Effector memory CD4-positive, alpha-beta T cell (primary cell): ENCODE data around the gene DHX40.

Experiments used
- DNase-seq, 3 donors: peaks; one replicate each; pipeline ENCODE4 v3.0.0-alpha.2; 2020
- H3K27ac ChIP-seq: 2 replicates; pipeline ENCODE4 v1.7.0; 2013; ENCODE audit warnings: mild to moderate bottlenecking, low read length, moderate library complexity; ENCODE audit not compliant: insufficient read depth, poor library complexity, severe bottlenecking
- H3K27me3 ChIP-seq: replicated peaks from 2 replicates; pipeline ENCODE4 v1.7.0; 2013; ENCODE audit warnings: mild to moderate bottlenecking, low read length; ENCODE audit not compliant: insufficient read depth, control insufficient read depth, poor library complexity, severe bottlenecking
- H3K36me3 ChIP-seq: 2 replicates; pipeline ENCODE4 v1.7.0; 2013; ENCODE audit warnings: mild to moderate bottlenecking, low read length, moderate library complexity; ENCODE audit not compliant: control insufficient read depth, insufficient read depth
- H3K4me1 ChIP-seq: 2 replicates; pipeline ENCODE4 v1.7.0; 2013; ENCODE audit warnings: low read length, mild to moderate bottlenecking; ENCODE audit not compliant: control insufficient read depth, insufficient read depth, poor library complexity, severe bottlenecking
- H3K4me3 ChIP-seq: 2 replicates; pipeline ENCODE4 v1.7.0; 2013; ENCODE audit warnings: low read length, low read depth, mild to moderate bottlenecking; ENCODE audit not compliant: insufficient read depth, poor library complexity, severe bottlenecking
- H3K9me3 ChIP-seq: 2 replicates; pipeline ENCODE4 v1.7.0; 2013; ENCODE audit warnings: mild to moderate bottlenecking, low read length, moderate library complexity; ENCODE audit not compliant: control insufficient read depth

Gene DHX40

DNA sequence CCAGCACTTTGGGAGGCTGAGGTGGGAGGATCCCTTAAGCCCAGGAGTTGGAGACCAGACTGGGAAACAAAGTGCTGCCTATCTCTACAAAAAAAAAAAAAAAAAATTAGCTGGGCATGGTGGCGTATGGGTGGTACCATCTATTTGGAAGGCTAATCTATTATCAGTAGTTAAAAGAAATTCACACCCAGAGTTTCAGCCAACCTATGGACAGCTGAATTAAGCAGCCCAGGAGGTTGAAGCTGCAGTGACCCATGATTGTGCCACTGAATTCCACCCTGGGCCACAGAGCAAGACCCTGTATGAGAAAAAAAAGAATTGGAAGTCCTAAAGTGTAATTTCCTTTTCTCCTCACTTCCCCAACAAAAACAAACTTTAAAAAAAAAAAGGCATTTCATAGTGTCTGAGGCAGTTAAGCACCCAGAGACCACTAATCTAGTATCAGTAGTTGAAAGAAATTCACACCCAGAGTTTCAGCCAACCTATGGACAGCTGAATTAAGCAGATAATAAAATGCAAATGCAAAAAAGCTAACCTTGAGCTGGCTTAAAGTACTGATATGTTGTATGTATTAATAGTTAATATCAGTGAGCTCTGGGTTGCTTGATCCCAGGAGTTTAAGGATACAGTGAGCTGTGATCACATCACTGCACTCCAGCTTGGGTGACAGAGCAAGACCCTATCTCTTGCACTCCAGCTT is 72.4 kb downstream of the DHX40 start:
- DNase-seq: no peak
- H3K9me3 ChIP-seq: no peaks in the 10 kb centered on the region
- H3K4me3 ChIP-seq: no peak overlapping the region
- H3K4me1 ChIP-seq: peaks cover 27% of the 10 kb centered on the region
- no peak overlapping the region for H3K27ac ChIP-seq
- H3K27me3 ChIP-seq: no peaks in the 10 kb centered on the region
- peaks cover 3% of the 10 kb centered on the region for H3K36me3 ChIP-seq

DNA sequence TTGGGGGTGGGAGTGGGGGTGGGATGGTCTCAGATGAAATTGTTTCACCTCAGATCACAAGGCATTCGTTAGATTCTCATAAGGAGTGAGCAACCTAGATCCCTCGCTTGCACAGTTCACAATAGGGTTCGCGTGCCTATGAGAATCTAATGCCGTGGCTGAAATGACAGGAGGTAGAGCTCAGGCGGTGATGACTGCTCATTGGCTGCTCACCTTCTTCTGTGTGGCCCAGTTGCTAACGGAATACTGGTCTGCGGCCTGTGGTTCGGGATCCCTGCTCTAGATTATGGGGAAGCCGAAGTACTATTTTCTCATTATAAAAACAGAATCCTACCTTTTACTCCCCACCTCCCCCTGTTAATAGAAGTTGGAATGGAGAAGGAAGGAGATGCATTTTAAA is 73.1 kb downstream of the DHX40 start:
- Histone ChIP-seq H3K9me3 (no peaks in the 10 kb centered on the region), H3K36me3 (peaks cover 3% of the 10 kb centered on the region), H3K4me1 (peaks cover 26% of the 10 kb centered on the region), H3K4me3 (no peak overlapping the region), H3K27me3 (no peaks in the 10 kb centered on the region), H3K27ac (no peak overlapping the region)
- DNase-seq: no peak

DNA sequence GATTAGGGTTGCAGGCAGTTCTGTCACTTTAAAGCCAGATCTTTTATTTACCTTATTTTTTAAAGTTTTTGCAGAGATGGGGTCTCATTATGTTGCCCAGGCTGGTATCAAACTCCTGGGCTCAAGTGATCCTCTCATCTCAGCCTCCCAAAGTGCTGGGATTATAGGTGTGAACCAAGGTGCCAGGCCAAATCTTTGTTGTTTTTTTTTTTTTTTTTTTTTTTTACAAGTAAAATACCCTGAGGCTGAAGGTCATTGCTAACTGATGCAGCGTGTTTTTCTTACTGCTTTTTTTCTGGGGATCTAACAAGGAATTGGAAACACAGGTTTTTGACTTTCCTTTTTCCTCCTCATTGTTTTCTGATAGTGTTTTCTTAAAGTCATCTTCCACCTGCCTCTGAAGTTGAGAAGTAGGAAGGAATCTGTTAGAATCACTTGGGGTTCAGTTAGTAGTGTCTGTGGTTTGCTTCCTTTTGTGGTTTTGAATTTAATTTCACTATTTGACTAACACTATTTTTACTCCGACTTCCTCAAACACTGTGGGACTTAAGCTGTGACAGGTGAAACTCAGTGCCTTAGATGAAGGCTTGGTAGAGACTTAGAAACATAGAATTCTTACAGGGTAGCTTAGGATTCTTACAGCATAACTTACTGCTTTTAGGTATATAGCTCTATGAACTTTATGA is 76.5 kb downstream of the DHX40 start:
- peaks cover 28% of the 10 kb centered on the region for H3K36me3 ChIP-seq
- H3K4me1 ChIP-seq: peaks cover 17% of the 10 kb centered on the region
- no peak overlapping the region for H3K4me3 ChIP-seq
- no peaks in the 10 kb centered on the region for H3K9me3 ChIP-seq
- H3K27ac ChIP-seq: no peak overlapping the region
- no peaks in the 10 kb centered on the region for H3K27me3 ChIP-seq
- no peak for DNase-seq

DNA sequence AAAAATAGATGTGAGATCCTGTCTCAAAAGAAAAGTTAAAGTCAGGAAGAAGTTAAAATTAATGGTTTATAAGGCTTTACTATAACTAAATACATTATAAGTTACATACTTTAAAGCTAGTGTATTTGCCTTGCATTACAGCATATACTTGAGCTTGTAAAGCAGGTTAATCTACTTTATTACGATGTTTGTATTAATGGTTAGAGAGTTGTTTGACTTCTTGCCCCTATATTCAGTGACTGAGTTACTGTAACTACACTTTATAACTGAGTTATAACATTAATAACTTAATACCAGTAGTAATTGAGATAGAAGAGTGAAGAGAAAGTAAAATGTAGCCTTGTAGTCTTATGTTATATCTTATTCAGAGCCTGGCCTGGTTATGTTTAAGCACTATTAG is 77.2 kb downstream of the DHX40 start:
- peaks cover 32% of the 10 kb centered on the region for H3K36me3 ChIP-seq
- peaks cover 17% of the 10 kb centered on the region for H3K4me1 ChIP-seq
- H3K4me3 ChIP-seq: no peak overlapping the region
- H3K9me3 ChIP-seq: no peaks in the 10 kb centered on the region
- H3K27me3 ChIP-seq: no peaks in the 10 kb centered on the region
- no peak for DNase-seq
- H3K27ac ChIP-seq: no peak overlapping the region

DNA sequence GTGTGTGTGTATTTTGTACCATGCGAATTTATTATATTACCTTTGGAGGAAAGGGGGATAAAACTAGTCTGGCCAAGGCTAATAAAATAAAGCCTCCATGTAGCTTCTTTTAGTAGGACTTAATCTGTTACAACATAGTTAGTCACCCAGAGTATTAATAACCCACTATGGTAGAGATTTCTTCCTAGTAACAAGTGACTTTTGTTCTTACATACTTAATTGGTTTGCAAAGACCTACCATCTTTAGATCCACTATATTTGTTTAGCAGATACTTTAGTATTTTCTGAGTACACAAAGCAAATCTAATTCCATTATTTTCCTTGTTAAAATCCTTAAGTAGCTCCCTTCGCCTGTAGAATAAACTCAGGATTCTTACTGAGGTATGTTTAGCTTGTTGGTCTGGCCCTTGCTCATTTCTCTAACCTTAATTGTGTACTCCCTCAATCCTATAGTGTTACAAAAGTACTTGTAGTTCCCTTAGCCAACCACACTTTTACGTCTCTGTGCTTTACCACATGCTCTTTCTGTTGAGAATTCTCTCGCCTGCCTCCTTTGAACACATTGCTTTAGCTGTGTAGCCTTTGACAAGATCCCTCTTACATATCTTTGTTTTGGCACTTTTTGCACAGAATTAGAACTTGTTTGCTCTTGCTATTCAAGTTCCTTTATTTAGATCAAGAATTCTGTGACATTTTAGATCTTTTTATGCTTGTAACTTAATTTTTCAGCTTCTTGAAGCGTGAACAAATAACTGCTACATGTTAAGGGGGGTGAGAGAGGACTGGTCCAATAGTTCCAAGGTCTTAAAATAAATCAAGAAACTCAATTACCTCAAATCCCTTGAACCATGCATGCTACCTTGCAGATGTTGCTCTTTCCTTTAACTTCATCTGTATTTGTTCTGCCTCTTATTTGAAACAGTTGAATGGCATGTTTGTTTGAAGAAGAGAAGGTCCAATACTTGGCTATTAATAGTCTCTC is 78.0 kb downstream of the DHX40 start:
- Histone ChIP-seq H3K4me3 (no peak overlapping the region), H3K36me3 (peaks cover 36% of the 10 kb centered on the region), H3K9me3 (no peaks in the 10 kb centered on the region), H3K27me3 (no peaks in the 10 kb centered on the region), H3K4me1 (peaks cover 17% of the 10 kb centered on the region), H3K27ac (no peak overlapping the region)
- no peak for DNase-seq

DNA sequence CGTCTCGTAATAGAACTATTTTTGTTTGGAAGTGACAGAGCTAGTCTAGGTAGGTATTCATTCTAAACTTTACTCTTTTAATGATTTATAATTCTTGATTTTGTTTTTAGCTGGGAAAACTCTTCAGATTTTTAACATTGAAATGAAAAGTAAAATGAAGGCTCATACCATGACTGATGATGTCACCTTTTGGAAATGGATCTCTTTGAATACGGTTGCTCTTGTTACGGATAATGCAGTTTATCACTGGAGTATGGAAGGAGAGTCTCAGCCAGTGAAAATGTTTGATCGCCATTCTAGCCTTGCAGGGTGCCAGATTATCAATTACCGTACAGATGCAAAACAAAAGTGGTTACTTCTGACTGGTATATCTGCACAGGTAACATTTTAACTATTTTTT is 81.9 kb downstream of the DHX40 start:
- peaks cover 54% of the 10 kb centered on the region for H3K36me3 ChIP-seq

DNA sequence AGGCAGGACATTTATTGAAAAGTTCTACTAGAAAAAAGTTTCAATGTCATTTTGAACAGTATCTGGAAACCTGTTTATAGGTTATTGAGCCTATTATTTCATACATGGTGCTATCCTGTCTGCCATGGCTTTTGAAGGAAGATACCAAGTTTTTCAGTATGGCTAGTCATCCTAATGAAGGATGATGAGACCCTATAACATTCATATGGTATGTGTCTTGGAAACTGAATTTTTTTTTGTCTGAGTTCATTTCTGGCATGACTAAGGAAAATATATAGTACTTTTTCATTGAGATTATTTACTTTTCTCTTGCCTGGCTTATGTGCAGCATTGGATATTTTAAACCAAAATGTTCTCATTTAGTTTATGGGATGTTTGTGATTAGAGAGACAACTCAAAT is 84.5 kb downstream of the DHX40 start:
- H3K4me3 ChIP-seq: no peak overlapping the region
- peaks cover 64% of the 10 kb centered on the region for H3K36me3 ChIP-seq
- DNase-seq: no peak
- H3K4me1 ChIP-seq: peaks cover 5% of the 10 kb centered on the region
- no peak overlapping the region for H3K27ac ChIP-seq
- H3K27me3 ChIP-seq: no peaks in the 10 kb centered on the region
- H3K9me3 ChIP-seq: no peaks in the 10 kb centered on the region

More for the DNA sequence above, 81.9 kb downstream of the DHX40 start:
- no peaks in the 10 kb centered on the region for H3K27me3 ChIP-seq
- no peak overlapping the region for H3K27ac ChIP-seq
- no peak overlapping the region for H3K4me3 ChIP-seq
- peaks cover 5% of the 10 kb centered on the region for H3K4me1 ChIP-seq
- no peak for DNase-seq
- H3K9me3 ChIP-seq: no peaks in the 10 kb centered on the region

DNA sequence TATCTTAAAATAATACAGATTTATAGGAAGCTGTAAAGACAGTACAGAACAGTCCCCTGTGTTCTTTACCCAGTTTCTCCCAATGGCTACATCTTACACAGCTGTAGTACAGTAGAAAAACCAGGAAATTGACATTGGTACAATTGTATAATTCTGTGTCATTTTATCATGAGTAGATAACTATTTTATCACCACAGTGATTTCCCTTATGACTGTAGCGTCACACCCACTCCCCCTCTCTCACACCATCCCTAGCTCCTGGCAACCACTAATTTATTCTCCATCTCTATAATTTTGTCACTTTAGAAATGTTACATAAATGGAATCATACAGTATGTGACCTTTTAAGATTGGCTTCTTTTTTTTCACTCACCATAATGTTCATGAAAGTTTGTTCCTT is 85.2 kb downstream of the DHX40 start:
- H3K9me3 ChIP-seq: no peaks in the 10 kb centered on the region
- peaks cover 5% of the 10 kb centered on the region for H3K4me1 ChIP-seq
- peaks cover 61% of the 10 kb centered on the region for H3K36me3 ChIP-seq
- H3K4me3 ChIP-seq: no peak overlapping the region
- H3K27me3 ChIP-seq: no peaks in the 10 kb centered on the region
- no peak overlapping the region for H3K27ac ChIP-seq
- no peak for DNase-seq

DNA sequence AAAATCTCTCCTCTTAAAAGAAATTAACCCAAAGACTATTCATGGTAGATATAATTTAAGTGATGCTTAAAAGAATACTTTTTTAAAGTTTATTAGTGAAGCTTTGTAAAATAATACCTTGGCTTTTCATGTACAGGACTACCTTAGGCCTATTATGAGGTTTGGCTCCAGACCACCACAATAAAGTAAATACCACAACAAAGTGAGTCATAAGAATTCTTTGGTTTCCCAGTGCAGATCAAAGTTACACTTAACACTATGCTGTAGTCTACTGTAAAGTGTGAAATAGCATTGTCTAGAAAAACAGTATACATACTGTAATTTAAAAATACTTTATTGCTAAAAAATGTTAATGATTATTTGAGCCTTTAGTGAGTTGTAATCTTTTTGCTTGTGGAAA is 85.9 kb downstream of the DHX40 start:
- DNase-seq: no peak

More for the DNA sequence above, 85.9 kb downstream of the DHX40 start:
- H3K27me3 ChIP-seq: no peaks in the 10 kb centered on the region
- no peaks in the 10 kb centered on the region for H3K9me3 ChIP-seq
- H3K36me3 ChIP-seq: peaks cover 57% of the 10 kb centered on the region
- H3K4me1 ChIP-seq: peaks cover 5% of the 10 kb centered on the region
- H3K27ac ChIP-seq: no peak overlapping the region
- H3K4me3 ChIP-seq: no peak overlapping the region
